Measurements from ENCODE around the gene PRUNE2.

The PRUNE2 gene

GRCh38 chr9:76573408-76573807, 332.5 kb downstream of the PRUNE2 start:
- DNase-seq (ENCODE audit: low read depth) = no peak

- DNase-seq (ENCODE audit: low read depth) = no peak
These were observed 333.8 kb downstream of the PRUNE2 start for GRCh38 chr9:76572151-76572550.

GRCh38 chr9:76571743-76572146, 334.2 kb downstream of the PRUNE2 start:
- DNase-seq (ENCODE audit: low read depth) = no peak

GRCh38 chr9:76571288-76571687, 334.6 kb downstream of the PRUNE2 start:
- DNase-seq (ENCODE audit: low read depth) = no peak

GRCh38 chr9:76570826-76571225, 335.1 kb downstream of the PRUNE2 start:
- no peak for DNase-seq (ENCODE audit: low read depth)

GRCh38 chr9:76567086-76567485, 338.8 kb downstream of the PRUNE2 start:
- no peak for DNase-seq (ENCODE audit: low read depth)

GRCh38 chr9:76564297-76564696, 341.6 kb downstream of the PRUNE2 start:
- no peak for DNase-seq (ENCODE audit: low read depth)

- DNase-seq (ENCODE audit: low read depth) = no peak
These were observed 343.4 kb downstream of the PRUNE2 start for GRCh38 chr9:76562511-76562911.

GRCh38 chr9:76561900-76562299, 344.0 kb downstream of the PRUNE2 start:
- no peak for DNase-seq (ENCODE audit: low read depth)
